ENCODE data around the gene ASB6.
A peak's percentile ranks its signal among the peaks of the same experiment; 100 is the strongest.

DNA sequence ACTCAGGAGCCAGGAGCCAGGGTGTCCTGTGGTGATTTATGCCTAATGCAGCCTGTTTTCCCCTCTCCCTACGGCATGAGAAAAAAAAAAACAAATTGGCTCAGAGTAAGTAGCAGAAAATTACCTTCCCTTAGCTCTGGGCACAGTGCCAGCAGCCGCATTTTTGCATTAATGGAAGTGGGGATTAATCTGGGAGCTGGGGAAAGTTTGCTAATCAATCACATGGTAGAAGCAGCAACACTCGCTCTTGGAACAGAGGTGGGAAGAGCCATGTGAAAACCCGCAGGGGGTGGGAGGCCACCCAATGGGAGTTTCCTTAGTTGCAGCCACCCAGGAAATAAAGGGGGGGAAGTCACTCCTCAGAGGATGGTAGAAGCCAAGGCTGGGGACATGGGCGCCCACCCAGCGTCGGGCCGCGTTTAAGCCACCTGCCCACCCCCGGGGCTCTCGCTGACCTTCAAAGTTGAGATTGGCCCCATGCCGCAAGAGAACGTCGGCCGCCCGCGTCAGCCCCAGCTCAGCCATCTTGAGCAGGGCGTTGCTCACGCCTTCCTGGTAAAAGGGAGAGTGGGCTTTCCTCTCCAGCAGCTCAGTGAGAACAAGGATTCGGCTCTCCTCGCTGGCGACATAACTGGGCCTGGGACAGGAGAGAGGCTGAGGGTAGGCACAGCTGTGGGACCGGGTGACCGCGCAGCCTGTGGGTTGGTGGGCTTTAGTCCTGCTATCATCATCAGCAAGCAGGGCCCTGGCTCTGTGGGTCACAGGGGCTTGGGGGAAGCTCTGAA, 1.7 kb downstream of the ASB6 start:
- TF ChIP-seq, protein P1, sequence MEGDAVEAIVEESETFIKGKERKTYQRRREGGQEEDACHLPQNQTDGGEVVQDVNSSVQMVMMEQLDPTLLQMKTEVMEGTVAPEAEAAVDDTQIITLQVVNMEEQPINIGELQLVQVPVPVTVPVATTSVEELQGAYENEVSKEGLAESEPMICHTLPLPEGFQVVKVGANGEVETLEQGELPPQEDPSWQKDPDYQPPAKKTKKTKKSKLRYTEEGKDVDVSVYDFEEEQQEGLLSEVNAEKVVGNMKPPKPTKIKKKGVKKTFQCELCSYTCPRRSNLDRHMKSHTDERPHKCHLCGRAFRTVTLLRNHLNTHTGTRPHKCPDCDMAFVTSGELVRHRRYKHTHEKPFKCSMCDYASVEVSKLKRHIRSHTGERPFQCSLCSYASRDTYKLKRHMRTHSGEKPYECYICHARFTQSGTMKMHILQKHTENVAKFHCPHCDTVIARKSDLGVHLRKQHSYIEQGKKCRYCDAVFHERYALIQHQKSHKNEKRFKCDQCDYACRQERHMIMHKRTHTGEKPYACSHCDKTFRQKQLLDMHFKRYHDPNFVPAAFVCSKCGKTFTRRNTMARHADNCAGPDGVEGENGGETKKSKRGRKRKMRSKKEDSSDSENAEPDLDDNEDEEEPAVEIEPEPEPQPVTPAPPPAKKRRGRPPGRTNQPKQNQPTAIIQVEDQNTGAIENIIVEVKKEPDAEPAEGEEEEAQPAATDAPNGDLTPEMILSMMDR (IDR thresholded peaks at IDR 0.05): no peak
- TF ChIP-seq POLR2AphosphoS5 (IDR thresholded peaks at IDR 0.05) (peak in 2 of 3 donors; percentile 3 to 56), POLR2A (IDR thresholded peaks at IDR 0.05) (no peak)

Measured in stomach (tissue), 4 donors.